Right lobe of liver (tissue), 6 donors: ENCODE data around the gene MACROD2. TPM values are rescaled to one million over a fixed set of nuclear protein-coding genes. Genes with fewer than 3 reads are reported as not detected.

ENCODE experiments used
- ATAC-seq, 4 donors: fragments of 200-7000 bp; cut with Tn5 transposase; one replicate each; pipeline ENCODE4 v1.9.1; 2020; ENCODE audit warnings: mild to moderate bottlenecking in 4 of 4, moderate library complexity in 4 of 4
- DNase-seq, 3 donors: peaks; one replicate each; pipeline ENCODE4 v3.0.0-alpha.2; 2020
- H3K27ac ChIP-seq, 3 donors: fragments of 200-600 bp; one replicate each; pipeline ENCODE4 v1.8.0; 2022
- H3K27me3 ChIP-seq, 2 donors: fragments of 200-600 bp; one replicate each; pipeline ENCODE4 v1.8.0; 2022
- H3K36me3 ChIP-seq, 4 donors: fragments of 200-600 bp; sonication (generic) in 1 of 4; one replicate each; pipeline versions ENCODE4 v1.5.1 to v1.8.0; 2017 to 2022; ENCODE audit warnings: control low read depth in 1 of 4
- H3K4me1 ChIP-seq, 4 donors: fragments of 200-600 bp; sonication (generic) in 1 of 4; one replicate each; pipeline versions ENCODE4 v1.5.1 to v1.8.0; 2017 to 2022; ENCODE audit warnings: control low read depth in 1 of 4
- H3K4me3 ChIP-seq, 3 donors: fragments of 200-600 bp; one replicate each; pipeline ENCODE4 v1.8.0; 2022
- H3K9me3 ChIP-seq, 4 donors: fragments of 200-600 bp; sonication (generic) in 1 of 4; one replicate each; pipeline versions ENCODE4 v1.5.1 to v1.8.0; 2017 to 2022; ENCODE audit warnings: control low read depth in 1 of 4
- POLR2A ChIP-seq: fragments of 450-650 bp; IDR thresholded peaks from one replicate; pipeline ENCODE4 v1.6.1; 2017; ENCODE audit warnings: antibody characterized with exemption, mild to moderate bottlenecking
- whole genome bisulfite sequencing: methylation state at CpG from one replicate; pipeline ENCODE4 v1.1.6; 2018; ENCODE audit warnings: low coverage, low lambda C conversion rate; ENCODE audit not compliant: insufficient coverage; ENCODE audit errors: missing lambda C conversion rate; 5-methylcytosine and 5-hydroxymethylcytosine counted together
- intact Hi-C, 2 donors: fragments of 100-400 bp; cut with DNase I; formaldehyde crosslinking; loops; one replicate each; pipeline versions ENCODE4 v1.11.2 to v1.14.1; 2022
- total RNA-seq, 6 experiments: library from RNA; depleted of rRNA in 2 of 6; stranded (reverse); fragments of >200 nt in 2 of 6; fragmentation: NEBNext Ultra II Directional in 3 of 6; extraction: Animal tissue kit (Norgen Biotek cat#: 25700) in 3 of 6; gene quantifications; one replicate each; pipeline versions ENCODE4 v1.1.0 to v1.2.4, GENCODE V29; 2016 to 2023
- TF ChIP-seq, protein P1 (sequence below), 4 donors: fragments of 200-600 bp in 3 of 4; fragments of 450-650 bp in 1 of 4; IDR thresholded peaks; one replicate each; pipeline versions ENCODE4 v1.5.1 to v1.8.0; 2016 to 2022; ENCODE audit warnings: antibody characterized with exemption in 4 of 4, mild to moderate bottlenecking in 2 of 4
- donor health status: DM: no; HTN: yes; CAD: no.
- donor health status: DM: no; HTN: no; CAD: no.
- donor health status: DM: no; HTN: no; CAD: no.
- donor health status: DM: no; HTN: yes; CAD: no.
- donor health status: DM: no; HTN: yes; CAD: no.

MACROD2 gene
- total RNA-seq, 6 experiments from 2014 or later = 1.2 to 5.5 (median 3.3) TPM

DNA sequence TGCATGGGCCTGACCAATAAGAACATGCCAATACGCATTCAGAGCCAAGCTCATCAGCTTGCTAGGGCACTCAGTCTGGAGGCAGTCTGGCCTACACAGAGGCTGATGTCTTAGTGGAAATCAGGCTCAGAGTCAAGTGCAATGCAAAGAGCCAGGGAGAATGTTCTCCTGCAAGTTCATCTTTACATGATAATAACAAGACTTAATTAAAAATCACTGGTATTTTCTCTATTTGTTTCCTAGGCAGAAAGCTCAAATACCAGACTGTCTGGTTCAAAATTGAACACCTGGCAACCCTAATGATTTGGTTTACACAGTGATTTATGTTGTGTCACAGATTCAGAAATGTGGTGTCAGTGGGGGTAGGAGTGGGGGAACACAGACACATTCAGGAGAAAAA lies 1031.4 kb downstream of the MACROD2 start:
- intact Hi-C loops = no loop called here
- H3K27ac ChIP-seq = no peak overlapping the region
- no peaks in the 10 kb centered on the region for H3K9me3 ChIP-seq
- no peaks in the 10 kb centered on the region for H3K36me3 ChIP-seq
- TF ChIP-seq, protein P1, sequence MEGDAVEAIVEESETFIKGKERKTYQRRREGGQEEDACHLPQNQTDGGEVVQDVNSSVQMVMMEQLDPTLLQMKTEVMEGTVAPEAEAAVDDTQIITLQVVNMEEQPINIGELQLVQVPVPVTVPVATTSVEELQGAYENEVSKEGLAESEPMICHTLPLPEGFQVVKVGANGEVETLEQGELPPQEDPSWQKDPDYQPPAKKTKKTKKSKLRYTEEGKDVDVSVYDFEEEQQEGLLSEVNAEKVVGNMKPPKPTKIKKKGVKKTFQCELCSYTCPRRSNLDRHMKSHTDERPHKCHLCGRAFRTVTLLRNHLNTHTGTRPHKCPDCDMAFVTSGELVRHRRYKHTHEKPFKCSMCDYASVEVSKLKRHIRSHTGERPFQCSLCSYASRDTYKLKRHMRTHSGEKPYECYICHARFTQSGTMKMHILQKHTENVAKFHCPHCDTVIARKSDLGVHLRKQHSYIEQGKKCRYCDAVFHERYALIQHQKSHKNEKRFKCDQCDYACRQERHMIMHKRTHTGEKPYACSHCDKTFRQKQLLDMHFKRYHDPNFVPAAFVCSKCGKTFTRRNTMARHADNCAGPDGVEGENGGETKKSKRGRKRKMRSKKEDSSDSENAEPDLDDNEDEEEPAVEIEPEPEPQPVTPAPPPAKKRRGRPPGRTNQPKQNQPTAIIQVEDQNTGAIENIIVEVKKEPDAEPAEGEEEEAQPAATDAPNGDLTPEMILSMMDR (IDR thresholded peaks at IDR 0.05) = no peak
- TF ChIP-seq POLR2A = no peak
- ATAC-seq (no peak), DNase-seq (no peak)
- no peaks in the 10 kb centered on the region for H3K27me3 ChIP-seq
- no peak overlapping the region for H3K4me3 ChIP-seq
- WGBS = 80% methylated on average over 1 of the region's 1 CpG
- H3K4me1 ChIP-seq = no peaks in the 10 kb centered on the region

DNA sequence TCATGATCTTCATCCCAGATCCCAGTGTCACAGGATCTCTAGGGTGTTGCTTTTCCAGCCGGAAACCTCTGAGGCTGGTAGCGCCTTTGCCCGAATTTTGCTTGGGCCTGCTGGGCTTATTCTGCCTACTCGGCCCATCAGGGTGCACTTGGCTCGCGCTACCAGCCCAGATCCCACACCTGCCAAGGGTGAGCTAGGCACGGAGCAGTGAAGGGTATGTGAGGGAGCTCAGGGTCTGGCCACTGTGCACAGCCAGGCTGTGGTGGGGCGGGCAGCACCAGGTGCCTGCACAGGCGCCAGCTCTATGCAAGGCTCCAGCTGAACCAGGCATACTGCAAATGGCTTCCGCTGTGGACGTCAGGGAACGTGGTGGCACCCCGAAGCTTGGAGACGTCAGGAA lies 1035.5 kb downstream of the MACROD2 start:
- H3K9me3 ChIP-seq = no peaks in the 10 kb centered on the region
- ATAC-seq = peak in 1 of 4 donors; percentile 26
- no CpG with 5 or more reads among the region's 14 CpGs for WGBS
- no peaks in the 10 kb centered on the region for H3K27me3 ChIP-seq
- no peak for TF ChIP-seq POLR2A
- TF ChIP-seq, protein P1 (IDR thresholded peaks at IDR 0.05) = no peak
- no peak overlapping the region for H3K4me3 ChIP-seq
- intact Hi-C loops = no loop called here
- no peaks in the 10 kb centered on the region for H3K36me3 ChIP-seq
- H3K27ac ChIP-seq = no peak overlapping the region
- H3K4me1 ChIP-seq = no peaks in the 10 kb centered on the region
- DNase-seq = no peak

DNA sequence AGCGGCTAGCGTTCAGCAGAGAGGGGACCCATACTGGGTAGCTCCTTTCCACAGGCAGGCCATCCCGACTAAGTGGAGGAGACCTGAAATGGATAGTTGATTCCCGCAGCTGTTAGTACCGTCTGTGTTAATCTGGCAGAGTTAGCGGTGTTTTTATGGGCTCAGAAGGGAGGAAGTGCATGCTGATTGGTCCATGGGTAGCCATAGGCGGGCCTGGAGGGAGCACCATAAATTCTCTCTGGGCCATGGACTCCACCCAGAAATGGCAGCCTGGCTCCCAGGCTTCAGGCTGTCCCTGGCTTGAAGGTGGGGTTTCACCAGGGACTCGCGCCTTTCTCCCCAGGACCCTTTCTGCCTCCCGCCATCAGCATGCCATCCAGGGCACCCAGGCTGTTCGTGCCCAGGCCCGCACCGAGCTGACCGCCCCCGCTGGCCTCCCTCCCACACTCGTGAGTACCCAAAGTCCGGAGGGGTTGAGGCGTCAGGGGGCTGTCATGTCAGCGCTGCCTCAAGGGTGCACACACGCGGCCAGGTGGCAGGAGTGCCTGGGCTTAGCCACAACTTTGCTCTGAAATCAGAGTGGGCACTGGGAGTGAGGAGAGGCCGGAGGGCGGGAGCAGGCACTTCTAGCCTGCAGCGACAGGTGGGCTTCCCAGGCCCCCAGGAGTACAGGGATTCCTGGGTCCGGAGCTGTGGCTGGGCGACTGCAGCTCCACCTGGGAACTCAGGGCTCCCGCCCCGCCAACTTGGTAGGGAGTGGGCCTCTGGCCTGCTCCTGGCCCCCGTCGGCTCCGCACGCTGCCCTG lies 1036.4 kb downstream of the MACROD2 start:
- no peak for TF ChIP-seq POLR2A
- TF ChIP-seq, protein P1 (IDR thresholded peaks at IDR 0.05) = no peak
- DNase-seq = no peak
- Histone ChIP-seq H3K36me3 (no peaks in the 10 kb centered on the region), H3K27ac (no peak overlapping the region), H3K4me1 (no peaks in the 10 kb centered on the region), H3K9me3 (no peaks in the 10 kb centered on the region), H3K27me3 (no peaks in the 10 kb centered on the region), H3K4me3 (no peak overlapping the region)
- ATAC-seq = peak in 1 of 4 donors; percentile 33
- WGBS = 80% methylated on average over 2 of the region's 32 CpGs
- intact Hi-C loops = no loop called here

DNA sequence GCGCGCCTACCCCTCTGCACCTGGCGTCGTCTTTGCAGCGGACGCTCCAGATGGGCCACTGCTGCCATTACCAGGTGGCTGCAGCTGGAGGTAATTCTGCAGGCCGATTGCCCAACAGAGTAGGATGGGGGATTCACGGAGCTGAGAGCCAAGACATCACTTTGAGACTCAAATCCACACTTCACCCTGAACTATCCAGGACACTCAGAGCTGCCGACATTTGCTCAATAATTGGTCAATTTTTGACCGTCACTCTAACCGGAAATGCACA lies 1037.0 kb downstream of the MACROD2 start:
- no peaks in the 10 kb centered on the region for H3K36me3 ChIP-seq
- TF ChIP-seq POLR2A = no peak
- TF ChIP-seq, protein P1 (IDR thresholded peaks at IDR 0.05) = no peak
- WGBS = 94% methylated on average over 4 of the region's 11 CpGs

More for the DNA sequence above, 1037.0 kb downstream of the MACROD2 start:
- intact Hi-C loops = no loop called here
- DNase-seq (no peak), ATAC-seq (no peak)
- no peaks in the 10 kb centered on the region for H3K9me3 ChIP-seq
- H3K27ac ChIP-seq = no peak overlapping the region
- no peak overlapping the region for H3K4me3 ChIP-seq
- no peaks in the 10 kb centered on the region for H3K27me3 ChIP-seq
- no peaks in the 10 kb centered on the region for H3K4me1 ChIP-seq
